A549 (cell line): Measurements from ENCODE around the gene MDGA2.

ENCODE experiments used
- BHLHE40 ChIP-seq: IDR thresholded peaks from 2 replicates; pipeline ENCODE4 v1.6.1; 2012; ENCODE audit warnings: low read depth, low read length, inconsistent platforms
- CTCF ChIP-seq: fragments of >200 bp; sonication (Bioruptor Twin); formaldehyde crosslinking; IDR thresholded peaks from 3 replicates; pipeline ENCODE4 v1.5.1; 2016
- EP300 ChIP-seq, 2 experiments: fragments of >200 bp; sonication (Bioruptor Twin); formaldehyde crosslinking; IDR thresholded peaks; 2 replicates in 1 of 2; 3 replicates in 1 of 2; pipeline ENCODE4 v1.6.1; 2016 to 2017
- KDM5A ChIP-seq: fragments of 200-600 bp; sonication (generic); IDR thresholded peaks from 2 replicates; pipeline ENCODE4 v1.6.1; 2016; ENCODE audit warnings: antibody characterized with exemption, mild to moderate bottlenecking
- MAFK ChIP-seq: fragments of 450-650 bp; IDR thresholded peaks from 2 replicates; pipeline ENCODE4 v1.6.1; 2014; ENCODE audit not compliant: partially characterized antibody
- MAZ ChIP-seq: fragments of 150-350 bp; IDR thresholded peaks from 2 replicates; pipeline ENCODE4 v1.6.1; 2014; ENCODE audit warnings: antibody characterized with exemption, low read depth, low read length, borderline replicate concordance
- PBX3 ChIP-seq: IDR thresholded peaks from 2 replicates; pipeline ENCODE4 v1.6.1; 2012
- POLR2A ChIP-seq: IDR thresholded peaks from 2 replicates; pipeline ENCODE4 v1.6.1; 2012; ENCODE audit warnings: mild to moderate bottlenecking, low read length
- RAD21 ChIP-seq, 2 experiments: fragments of >200 bp in 1 of 2; sonication (Bioruptor Twin) in 1 of 2; formaldehyde crosslinking in 1 of 2; IDR thresholded peaks in 1 of 2; conservative IDR thresholded peaks in 1 of 2; 2 replicates in 1 of 2; 3 replicates in 1 of 2; pipeline ENCODE4 v1.6.1; 2012 to 2018; ENCODE audit warnings: inconsistent platforms in 1 of 2
- RCOR1 ChIP-seq: fragments of 150-350 bp; IDR thresholded peaks from 2 replicates; pipeline ENCODE4 v1.6.1; 2014; ENCODE audit warnings: antibody characterized with exemption, low read length, low read depth
- REST ChIP-seq: fragments of 200-600 bp; sonication (generic); IDR thresholded peaks from 2 replicates; pipeline ENCODE4 v1.6.1; 2016; ENCODE audit warnings: antibody characterized with exemption, mild to moderate bottlenecking, moderate library complexity
- RFX5 ChIP-seq: fragments of 450-650 bp; IDR thresholded peaks from 2 replicates; pipeline ENCODE4 v1.7.1; 2014; ENCODE audit warnings: antibody characterized with exemption, mild to moderate bottlenecking, moderate library complexity
- RNF2 ChIP-seq: fragments of 200-600 bp; sonication (generic); IDR thresholded peaks from 2 replicates; pipeline ENCODE4 v1.6.1; 2016; ENCODE audit warnings: low read depth, mild to moderate bottlenecking, antibody characterized with exemption, moderate library complexity, borderline replicate concordance
- SMC3 ChIP-seq: fragments of >200 bp; sonication (Bioruptor Twin); formaldehyde crosslinking; IDR thresholded peaks from 3 replicates; pipeline ENCODE4 v1.6.1; 2018; ENCODE audit warnings: inconsistent platforms

- no peak for TF ChIP-seq POLR2A
- no peak for TF ChIP-seq CTCF
- no peak for TF ChIP-seq SMC3
- no peak for TF ChIP-seq PBX3
- TF ChIP-seq RCOR1, result no peak
- TF ChIP-seq RAD21 (conservative IDR thresholded peaks at IDR 0.05 in 1 of 2, IDR thresholded peaks at IDR 0.05 in 1 of 2), result no peak
- no peak for TF ChIP-seq KDM5A
- TF ChIP-seq MAZ, result no peak
- TF ChIP-seq RFX5, result no peak
- TF ChIP-seq EP300 (IDR thresholded peaks at IDR 0.05), result no peak
- no peak for TF ChIP-seq BHLHE40
- no peak for TF ChIP-seq REST
- no peak for TF ChIP-seq MAFK
- no peak for TF ChIP-seq RNF2
Observed at GRCh38 chr14:47302121-47302520, 373.3 kb downstream of the MDGA2 start.
